NB4 (cell line): ENCODE measurements around the gene L3MBTL3.

Experiments
- DNase-seq: peaks from one replicate; pipeline ENCODE4 v3.0.0; 2010; ENCODE audit warnings: low read depth
- H3K4me3 ChIP-seq: one replicate; pipeline ENCODE4 v1.5.1; 2011; ENCODE audit warnings: mild to moderate bottlenecking, low read depth, low read length, moderate library complexity
- MYC ChIP-seq: IDR thresholded peaks from 2 replicates; pipeline ENCODE4 v1.6.1; 2011; ENCODE audit warnings: low read depth, low read length
- POLR2A ChIP-seq: IDR thresholded peaks from 2 replicates; pipeline ENCODE4 v1.6.1; 2011; ENCODE audit warnings: mild to moderate bottlenecking; ENCODE audit not compliant: insufficient read length; ENCODE audit errors: extremely low read depth
- TF ChIP-seq, protein P1 (sequence below): IDR thresholded peaks from one replicate; pipeline ENCODE4 v1.5.1; 2012; ENCODE audit warnings: low read depth, low read length
- TF ChIP-seq, protein P2 (sequence below): IDR thresholded peaks from 2 replicates; pipeline ENCODE4 v1.6.1; 2011; ENCODE audit warnings: low read depth, low read length

The L3MBTL3 gene

DNA sequence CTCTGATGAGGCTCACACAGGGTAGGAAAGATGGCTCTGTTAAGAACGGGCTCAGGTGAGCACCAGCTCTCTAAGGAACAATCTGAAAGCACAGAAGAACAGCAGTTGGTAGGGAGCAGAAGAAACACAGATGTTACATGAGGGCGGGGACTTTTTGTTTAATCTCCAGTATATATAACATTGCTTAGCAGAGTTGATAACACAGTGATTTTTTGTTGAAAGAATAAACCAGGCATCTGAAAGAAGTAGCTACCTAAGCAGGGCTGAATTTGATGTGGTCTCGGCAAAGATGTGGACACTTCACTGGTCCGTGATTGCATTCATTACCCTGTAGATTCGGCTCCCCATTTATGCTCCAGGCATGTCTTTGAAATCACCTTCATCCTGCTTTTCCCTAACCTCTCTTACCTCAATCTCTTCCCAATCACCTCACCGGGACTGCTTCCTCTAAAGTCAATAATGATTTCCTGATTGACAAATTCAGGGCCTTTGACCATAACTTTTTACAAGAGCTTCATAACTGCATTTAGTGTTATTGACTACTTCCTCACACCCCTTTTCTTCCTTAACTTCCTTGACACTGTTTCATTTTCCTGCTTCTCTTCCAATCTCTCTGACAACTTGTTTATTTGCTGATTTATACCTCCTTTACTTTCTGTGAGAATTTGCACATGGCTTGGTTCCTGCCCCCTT, 170.0 kb downstream of the L3MBTL3 start:
- no peak overlapping the region for H3K4me3 ChIP-seq
- DNase-seq = no peak
- no peak for TF ChIP-seq MYC
- TF ChIP-seq, protein P1, sequence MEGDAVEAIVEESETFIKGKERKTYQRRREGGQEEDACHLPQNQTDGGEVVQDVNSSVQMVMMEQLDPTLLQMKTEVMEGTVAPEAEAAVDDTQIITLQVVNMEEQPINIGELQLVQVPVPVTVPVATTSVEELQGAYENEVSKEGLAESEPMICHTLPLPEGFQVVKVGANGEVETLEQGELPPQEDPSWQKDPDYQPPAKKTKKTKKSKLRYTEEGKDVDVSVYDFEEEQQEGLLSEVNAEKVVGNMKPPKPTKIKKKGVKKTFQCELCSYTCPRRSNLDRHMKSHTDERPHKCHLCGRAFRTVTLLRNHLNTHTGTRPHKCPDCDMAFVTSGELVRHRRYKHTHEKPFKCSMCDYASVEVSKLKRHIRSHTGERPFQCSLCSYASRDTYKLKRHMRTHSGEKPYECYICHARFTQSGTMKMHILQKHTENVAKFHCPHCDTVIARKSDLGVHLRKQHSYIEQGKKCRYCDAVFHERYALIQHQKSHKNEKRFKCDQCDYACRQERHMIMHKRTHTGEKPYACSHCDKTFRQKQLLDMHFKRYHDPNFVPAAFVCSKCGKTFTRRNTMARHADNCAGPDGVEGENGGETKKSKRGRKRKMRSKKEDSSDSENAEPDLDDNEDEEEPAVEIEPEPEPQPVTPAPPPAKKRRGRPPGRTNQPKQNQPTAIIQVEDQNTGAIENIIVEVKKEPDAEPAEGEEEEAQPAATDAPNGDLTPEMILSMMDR = no peak
- TF ChIP-seq, protein P2, sequence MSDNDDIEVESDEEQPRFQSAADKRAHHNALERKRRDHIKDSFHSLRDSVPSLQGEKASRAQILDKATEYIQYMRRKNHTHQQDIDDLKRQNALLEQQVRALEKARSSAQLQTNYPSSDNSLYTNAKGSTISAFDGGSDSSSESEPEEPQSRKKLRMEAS = no peak
- no peak for TF ChIP-seq POLR2A

DNA sequence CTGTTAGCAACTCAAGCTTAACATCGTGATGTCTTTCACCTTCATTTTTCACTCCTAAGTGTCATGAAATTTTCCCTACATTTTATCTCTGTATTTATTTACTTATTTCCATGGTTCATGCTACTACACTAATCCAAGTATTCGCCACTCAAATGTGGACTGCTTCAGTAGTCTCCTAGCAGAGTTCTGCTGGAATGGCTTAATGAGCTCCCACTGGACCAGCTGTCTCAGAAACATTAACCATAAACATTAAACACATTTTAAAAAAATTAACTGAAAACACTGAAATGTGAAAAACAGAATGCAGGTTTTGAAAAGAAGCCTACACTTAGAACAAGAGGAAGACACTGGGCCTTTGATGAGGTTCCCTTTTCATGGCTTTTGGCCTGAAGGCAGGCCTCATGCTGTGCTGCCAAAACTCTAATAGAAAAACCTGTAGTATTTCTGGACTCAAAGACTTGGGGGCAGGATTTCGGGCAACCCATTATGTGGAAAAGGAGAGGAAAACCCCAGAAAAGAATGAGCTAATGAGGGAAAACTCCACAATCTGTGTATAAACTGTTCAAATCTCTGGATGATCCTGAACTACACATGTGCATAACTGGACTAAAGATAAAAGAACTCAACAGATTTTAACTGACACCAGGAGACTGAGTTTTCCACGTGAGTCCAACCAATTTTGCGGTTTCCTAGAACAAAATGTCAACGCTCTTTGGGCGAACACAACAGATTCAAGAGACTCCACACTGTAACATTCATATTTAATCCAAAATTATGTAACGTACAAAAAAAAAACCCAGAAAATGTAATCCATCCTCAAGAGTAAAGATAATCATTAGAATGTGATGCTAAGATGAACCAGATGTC, 171.4 kb downstream of the L3MBTL3 start:
- DNase-seq = no peak
- TF ChIP-seq, protein P1 = no peak
- TF ChIP-seq, protein P2 = no peak
- TF ChIP-seq MYC (no peak), POLR2A (no peak)
- no peak overlapping the region for H3K4me3 ChIP-seq
